DMS153 (cell line): Measurements from ENCODE around the gene TDRD6.

Experiments
- DNase-seq: peaks from one replicate; lab custom pipeline; 2025; lab: John Stamatoyannopoulos, UW

Gene TDRD6

GRCh38 chr6:46688117-46688965, 656 bp downstream of the TDRD6 start:
- DNase-seq, result no peak

DNA sequence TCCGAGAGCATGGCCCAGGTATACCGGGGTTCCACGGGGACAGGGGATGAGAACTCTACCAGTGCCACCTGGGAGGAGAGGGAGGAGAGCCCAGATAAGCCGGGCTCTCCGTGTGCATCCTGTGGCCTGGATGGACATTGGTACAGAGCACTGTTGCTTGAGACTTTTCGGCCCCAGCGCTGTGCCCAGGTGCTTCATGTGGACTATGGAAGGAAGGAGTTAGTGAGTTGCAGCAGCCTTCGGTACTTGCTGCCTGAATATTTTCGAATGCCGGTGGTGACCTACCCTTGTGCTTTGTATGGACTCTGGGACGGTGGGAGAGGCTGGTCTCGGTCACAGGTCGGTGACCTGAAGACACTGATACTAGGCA, 1.3 kb downstream of the TDRD6 start:
- DNase-seq, result no peak

DNA sequence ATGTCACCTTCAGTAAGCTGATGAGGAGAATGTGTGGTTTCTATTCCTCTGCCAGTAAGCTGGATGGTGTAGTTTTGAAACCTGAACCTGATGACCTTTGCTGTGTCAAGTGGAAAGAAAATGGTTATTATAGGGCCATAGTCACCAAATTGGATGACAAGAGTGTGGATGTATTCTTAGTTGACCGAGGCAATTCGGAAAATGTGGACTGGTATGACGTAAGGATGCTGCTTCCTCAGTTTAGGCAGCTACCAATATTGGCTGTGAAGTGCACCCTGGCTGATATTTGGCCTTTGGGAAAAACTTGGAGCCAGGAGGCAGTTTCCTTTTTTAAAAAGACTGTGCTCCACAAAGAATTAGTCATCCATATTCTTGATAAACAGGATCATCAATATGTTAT, 2.0 kb downstream of the TDRD6 start:
- no peak for DNase-seq

- DNase-seq, result no peak
Measured at GRCh38 chr6:46690141-46690755, 2.6 kb downstream of the TDRD6 start.

DNA sequence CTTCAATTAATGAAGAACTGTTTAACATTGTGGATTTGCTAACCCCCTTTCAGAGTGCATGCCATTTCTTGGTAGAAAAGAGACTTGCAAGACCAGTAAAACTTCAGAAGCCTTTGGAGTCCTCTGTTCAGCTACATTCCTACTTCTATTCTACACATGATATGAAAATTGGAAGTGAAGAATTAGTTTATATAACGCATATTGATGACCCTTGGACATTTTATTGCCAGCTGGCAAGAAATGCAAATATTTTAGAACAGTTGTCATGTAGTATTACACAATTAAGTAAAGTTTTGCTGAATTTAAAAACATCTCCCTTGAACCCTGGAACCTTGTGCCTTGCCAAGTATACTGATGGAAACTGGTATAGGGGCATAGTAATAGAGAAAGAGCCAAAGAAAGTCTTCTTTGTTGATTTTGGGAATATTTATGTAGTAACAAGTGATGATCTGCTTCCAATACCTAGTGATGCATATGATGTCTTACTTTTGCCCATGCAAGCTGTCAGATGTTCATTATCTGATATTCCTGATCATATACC, 3.3 kb downstream of the TDRD6 start:
- no peak for DNase-seq

DNA sequence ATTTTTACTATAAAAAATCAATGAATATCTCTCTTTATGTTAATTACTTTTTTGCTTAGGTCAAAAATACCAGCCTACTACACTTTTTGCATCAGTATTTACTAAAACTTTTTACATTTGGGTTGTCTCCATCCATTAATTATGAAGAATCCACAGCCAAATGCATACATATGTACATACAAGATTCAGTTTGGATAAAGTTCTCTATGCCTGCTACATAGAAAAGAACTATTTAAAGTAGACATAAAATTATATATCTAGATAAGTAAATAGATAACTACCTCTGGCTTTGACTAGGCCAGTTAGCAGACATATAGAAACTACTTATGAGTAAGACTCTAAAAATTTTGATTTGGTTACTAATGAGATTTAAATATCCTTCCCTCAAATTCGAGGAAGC, 12.3 kb downstream of the TDRD6 start:
- DNase-seq, result no peak

GRCh38 chr6:46704562-46704961, 16.9 kb downstream of the TDRD6 start:
- peak; percentile 27 for DNase-seq

GRCh38 chr6:46706464-46706863, 18.8 kb downstream of the TDRD6 start:
- no peak for DNase-seq

DNA sequence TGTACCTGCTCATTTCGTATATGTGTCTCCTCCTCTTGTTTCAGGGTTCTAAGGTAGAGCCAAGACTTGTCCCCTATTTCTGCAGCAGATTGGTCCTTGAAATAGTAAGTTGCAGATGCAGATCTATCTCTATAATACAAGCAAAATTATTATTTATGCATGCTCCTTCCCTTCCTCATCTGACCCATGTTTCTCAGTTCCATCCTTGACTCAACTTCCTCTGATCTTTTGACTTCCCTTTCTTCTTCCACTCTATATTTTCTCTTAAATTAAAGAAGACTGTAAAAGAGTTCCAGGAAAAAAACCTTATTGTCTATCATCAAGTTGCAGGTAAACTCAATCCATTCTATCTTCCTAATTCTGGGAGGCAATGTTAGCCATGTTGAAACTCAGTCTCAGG, 23.8 kb downstream of the TDRD6 start:
- no peak for DNase-seq

DNA sequence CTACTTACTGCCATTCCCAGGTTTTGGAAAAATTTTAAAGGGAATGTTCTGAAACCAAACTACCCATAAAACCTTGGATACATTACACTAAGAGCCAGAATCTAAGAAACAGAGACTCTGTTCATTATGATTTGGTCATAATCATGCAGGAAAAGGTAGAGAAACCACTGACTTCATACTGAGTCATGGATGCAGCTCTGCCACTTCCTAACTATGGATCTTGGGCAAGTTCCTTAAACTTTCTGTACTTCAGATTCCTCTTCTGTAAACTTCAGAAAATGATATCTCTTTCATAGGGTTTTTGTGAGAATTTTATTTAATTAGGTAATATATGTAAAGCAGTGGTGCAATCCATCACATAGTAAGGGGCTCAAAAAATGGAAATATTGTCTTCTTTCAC, 27.5 kb downstream of the TDRD6 start:
- no peak for DNase-seq

DNA sequence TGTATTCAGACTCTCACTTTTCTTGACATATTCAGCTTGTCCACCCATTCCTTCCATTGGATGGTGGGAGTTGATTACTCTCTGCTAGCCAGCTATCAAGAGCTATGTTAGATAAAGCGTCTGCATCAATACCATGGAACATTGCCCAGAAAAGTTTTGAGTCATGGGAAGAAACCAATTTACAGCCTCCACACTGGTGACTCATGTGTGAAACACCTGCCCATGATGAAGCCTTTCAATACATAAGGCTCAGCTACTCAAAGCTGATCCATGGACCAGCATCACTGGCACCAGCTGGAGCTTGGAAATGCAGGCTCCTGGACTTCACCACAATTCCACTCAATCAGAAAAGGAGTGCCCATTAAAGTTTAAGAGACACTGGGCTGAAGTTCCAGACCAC, 31.4 kb downstream of the TDRD6 start:
- DNase-seq, result no peak

DNA sequence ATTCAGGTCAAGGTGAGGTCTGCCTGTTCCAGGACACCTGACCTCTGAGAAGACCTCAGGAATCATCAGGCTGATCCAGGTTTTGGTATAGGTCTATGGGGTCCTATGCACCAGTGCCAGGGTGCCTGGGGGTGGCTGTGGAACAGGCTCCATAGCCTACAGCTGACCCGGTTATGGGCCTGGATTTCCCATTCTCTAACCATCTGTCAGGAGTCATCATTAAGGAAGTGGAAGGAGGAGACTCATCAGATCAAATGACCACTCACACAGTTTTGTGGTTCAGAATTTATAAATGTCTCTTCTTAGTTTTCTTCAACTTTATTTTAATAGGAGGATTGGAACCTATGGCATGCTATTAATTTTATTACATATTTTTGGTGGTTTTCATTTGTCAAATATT, 32.7 kb downstream of the TDRD6 start:
- no peak for DNase-seq

DNA sequence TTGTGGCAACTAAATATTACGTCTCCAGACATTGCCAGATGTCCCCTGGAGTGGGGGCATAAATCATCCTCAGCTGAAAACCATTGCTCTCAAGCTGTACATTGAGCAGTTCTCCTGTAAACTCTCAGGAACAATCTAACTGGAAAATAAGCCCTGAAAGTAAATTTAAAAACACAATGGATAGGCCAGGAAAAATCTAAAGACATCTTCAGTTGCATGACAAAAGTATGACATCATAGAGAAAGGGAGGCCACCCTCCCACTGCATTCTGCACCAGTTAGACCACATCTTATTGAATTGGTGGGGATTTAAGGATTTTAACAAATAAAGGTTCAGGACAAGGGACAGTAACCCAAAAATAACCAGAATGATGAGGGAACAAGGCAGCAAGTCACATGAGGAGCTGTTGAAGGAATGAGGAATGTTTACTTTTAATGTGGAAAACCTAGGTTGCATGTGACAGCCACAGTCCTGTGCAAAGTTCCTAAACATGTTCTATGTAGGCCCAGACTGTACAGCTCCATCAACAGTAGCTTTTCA, 42.2 kb downstream of the TDRD6 start:
- DNase-seq, result no peak

DNA sequence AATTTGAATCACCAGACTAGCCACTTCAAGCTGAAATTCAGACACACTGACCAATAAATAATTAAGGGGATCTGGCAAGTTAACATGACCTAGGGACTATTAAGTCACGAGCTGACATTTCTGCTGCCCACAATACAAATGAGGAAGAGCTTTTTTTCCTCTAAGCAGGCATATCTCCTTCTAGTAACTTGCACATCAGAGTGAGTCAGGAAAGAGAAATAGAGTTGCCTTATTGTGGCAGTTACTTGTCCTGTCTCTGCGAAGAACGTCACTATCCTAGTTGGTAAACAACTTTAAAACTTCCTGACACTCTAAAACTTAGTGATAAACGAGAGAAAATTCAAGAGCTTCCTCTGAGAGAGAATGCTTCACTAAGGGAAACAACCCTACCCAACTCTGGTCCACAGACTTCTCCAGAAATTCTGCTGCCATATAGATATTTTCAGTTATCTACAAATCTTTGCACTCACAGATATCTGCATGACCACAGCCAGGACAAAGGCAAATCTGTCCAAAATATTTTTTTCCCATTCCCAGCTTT, 43.3 kb downstream of the TDRD6 start:
- DNase-seq, result no peak

GRCh38 chr6:46733341-46733801, 45.7 kb downstream of the TDRD6 start:
- DNase-seq, result no peak

DNA sequence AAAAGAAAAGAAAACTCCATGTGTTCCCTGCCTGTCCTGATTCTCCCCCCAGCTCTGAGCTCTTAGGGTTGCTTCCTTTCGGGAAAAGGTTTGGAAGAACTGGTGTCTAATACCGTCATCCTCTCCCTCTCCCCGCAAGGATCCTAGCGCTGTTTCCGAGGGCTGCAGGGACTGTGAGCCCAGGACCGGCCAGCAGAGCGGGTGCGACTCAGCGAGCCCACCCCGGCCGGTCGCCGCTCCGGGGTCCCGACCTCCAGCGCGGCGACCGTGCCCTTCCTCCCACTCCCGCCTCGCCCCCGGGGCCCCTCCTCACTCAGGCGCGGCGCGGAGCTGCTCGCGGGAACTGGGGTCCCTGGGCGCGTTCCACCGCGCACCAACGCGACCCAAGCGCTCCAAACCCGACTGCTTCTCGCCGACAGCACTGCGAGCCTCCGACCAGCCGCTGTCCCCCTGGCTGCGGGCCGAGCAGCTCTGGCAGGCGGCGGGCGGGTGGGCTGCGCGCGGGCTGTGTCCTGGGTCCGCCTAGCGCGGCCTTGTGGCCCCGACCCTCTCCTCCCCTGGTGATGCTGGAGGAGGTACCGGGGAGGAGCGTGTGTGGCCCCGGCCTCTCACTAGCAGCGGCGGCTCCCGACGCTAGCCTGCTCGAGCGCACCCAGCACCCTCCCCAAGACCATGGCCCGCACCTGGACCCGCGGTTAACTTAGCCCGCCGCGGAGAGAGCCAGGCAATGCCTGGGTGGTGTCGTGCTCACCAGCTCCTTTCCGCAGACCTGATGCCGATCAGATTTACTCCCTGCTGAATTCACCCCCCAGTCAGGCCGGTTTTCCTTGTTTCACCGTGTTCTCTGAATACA, 47.4 kb downstream of the TDRD6 start, which contains the start of gene PLA2G7:
TSS of gene PLA2G7 (minus strand) at position 509 of the 853 bp plus-strand sequence. CDS start 12,484 bp downstream, outside the sequence.
- no peak for DNase-seq

GRCh38 chr6:46735720-46736031, 48.0 kb downstream of the TDRD6 start:
- DNase-seq, result no peak

- DNase-seq, result no peak
Measured at GRCh38 chr6:46736906-46737305, 49.2 kb downstream of the TDRD6 start.

GRCh38 chr6:46741482-46741881, 53.8 kb downstream of the TDRD6 start:
- no peak for DNase-seq

DNA sequence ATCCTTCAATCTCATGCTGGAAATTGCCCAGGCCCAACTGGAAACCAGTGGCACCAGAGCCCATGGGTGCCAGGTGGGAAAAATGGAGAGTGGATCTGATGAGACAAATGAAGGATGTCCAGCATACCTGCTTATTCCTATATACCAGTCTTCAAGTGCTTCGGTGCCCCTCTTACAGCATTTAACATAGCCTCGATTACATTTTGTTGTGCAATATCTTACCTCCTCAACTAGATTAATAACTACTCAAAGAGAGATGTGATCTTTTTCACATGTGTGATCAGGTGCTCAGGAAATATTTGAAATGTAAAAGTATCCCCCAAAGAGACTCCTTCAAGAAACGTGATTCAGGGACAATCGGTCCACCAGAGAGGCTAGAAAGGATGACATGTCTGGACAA, 54.2 kb downstream of the TDRD6 start:
- DNase-seq, result no peak

- no peak for DNase-seq
Measured at GRCh38 chr6:46743425-46744158, 55.9 kb downstream of the TDRD6 start.
